ENCODE measurements around the gene CNTN1. TPM values are rescaled to one million over a fixed set of nuclear protein-coding genes. Genes with fewer than 3 reads are reported as not detected.

The CNTN1 gene
- total RNA-seq, 2 donors from 2014 or later, result not detected

DNA sequence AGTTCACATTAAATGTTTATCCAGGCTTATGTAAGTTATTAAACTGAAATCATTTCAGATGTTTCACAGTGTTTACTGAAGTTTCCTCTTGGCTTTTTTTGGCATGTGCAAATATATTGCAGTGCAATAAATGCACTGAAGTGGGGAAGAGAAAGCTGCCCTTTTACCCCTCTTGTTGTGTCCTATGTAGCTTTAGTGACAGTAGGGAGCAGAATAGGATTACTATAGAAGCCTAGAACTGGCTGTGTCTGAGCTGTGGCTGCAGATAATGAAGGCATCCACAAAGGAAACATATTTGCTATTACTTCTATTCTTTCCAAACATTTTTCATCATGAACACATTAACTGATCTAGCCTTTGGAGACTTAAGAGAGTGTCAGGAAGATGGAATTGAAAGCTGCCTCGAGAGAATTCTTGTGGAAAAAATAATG lies 24.1 kb upstream of the CNTN1 start:
- no peak for ATAC-seq (replicated peaks in 1 of 2)
- H3K27me3 Mint-ChIP-seq (ENCODE audit: low read depth), result no peaks in the 10 kb centered on the region
- no peak for DNase-seq
- H3K4me1 Mint-ChIP-seq (ENCODE audit: low read depth), result no peaks in the 10 kb centered on the region
- no peak overlapping the region for H3K27ac Mint-ChIP-seq
- no peaks in the 10 kb centered on the region for H3K36me3 Mint-ChIP-seq (ENCODE audit: insufficient read depth in 2 of 2)
- peaks cover 1 to 8% of the 10 kb centered on the region in 2 donors for H3K9me3 Mint-ChIP-seq
- no peak overlapping the region for H3K4me3 Mint-ChIP-seq

DNA sequence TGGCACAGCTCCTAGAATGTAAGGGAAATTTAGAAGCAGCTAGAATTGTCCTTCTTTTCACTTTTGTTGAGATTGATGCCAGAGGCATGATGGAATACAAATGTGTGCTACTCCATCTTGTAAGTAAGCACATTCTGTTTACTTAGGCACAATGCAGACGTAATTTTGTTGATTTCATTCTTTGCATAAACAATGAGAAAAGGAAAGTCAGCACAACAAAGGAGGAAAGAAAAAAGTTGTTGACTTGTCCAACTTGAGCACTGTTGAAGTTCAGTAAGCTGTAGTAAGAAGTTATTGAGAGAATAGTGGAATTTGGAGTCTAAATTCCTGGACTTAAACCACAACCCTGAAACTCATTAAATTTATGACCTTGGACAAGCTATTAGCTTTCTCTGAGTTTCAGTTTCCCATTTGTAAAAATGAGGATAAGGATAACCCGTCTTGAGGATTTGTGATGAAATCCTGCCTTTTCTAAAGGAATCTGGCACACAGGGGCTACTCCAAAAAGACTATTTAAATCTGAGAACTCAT lies 19.4 kb upstream of the CNTN1 start:
- Mint-ChIP-seq H3K27me3 (ENCODE audit: low read depth) (no peaks in the 10 kb centered on the region), H3K27ac (no peak overlapping the region), H3K36me3 (ENCODE audit: insufficient read depth in 2 of 2) (no peaks in the 10 kb centered on the region), H3K4me3 (no peak overlapping the region), H3K9me3 (peaks cover 1 to 9% of the 10 kb centered on the region in 2 donors), H3K4me1 (ENCODE audit: low read depth) (no peaks in the 10 kb centered on the region)
- no peak for DNase-seq
- no peak for ATAC-seq (replicated peaks in 1 of 2)

DNA sequence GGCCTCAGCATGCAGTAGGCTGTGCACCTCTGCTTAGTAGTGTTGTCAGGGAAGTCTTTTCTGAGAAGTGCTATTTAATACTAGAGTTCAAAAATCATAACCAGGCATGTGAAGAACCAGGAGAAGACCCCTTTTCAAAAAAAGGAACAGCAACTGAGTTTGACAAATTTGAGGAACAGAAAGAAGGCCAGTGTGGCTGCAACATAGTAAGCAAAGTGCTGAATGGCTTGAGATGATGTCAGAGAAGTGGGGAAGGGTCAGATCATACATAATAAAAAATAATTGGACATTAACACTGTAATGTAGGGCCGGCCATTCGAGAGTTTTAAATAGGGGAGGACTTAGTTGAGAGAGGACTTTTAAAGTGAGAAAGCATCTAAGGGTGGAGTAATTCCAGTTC lies 11.1 kb upstream of the CNTN1 start:
- no peaks in the 10 kb centered on the region for H3K27me3 Mint-ChIP-seq (ENCODE audit: low read depth)
- no peaks in the 10 kb centered on the region for H3K36me3 Mint-ChIP-seq (ENCODE audit: insufficient read depth in 2 of 2)
- H3K4me3 Mint-ChIP-seq, result no peak overlapping the region
- ATAC-seq (replicated peaks in 1 of 2) (no peak), DNase-seq (no peak)
- H3K27ac Mint-ChIP-seq, result no peak overlapping the region
- peaks cover 5 to 6% of the 10 kb centered on the region in 2 donors for H3K9me3 Mint-ChIP-seq
- H3K4me1 Mint-ChIP-seq (ENCODE audit: low read depth), result no peaks in the 10 kb centered on the region

DNA sequence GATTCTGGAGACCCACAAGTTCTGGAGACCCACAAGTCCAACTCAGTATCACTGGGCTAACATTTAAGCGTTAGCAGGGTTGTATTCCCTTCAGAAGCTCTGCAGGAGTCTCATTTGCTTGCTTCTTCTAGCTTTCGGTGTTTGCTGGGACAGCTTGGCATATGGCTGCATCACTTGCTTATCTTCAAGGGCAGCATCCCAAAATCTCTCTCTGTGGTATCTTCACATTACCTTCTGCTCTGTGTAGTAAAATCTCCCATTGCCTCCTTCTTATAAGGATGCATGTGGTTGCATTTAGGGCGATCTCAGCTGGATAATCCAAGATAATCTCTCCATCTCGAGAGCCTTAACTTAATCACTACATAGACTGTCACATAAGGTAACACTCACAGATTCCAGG lies 7.3 kb upstream of the CNTN1 start:
- no peak overlapping the region for H3K27ac Mint-ChIP-seq
- H3K4me1 Mint-ChIP-seq (ENCODE audit: low read depth), result no peaks in the 10 kb centered on the region
- H3K27me3 Mint-ChIP-seq (ENCODE audit: low read depth), result no peaks in the 10 kb centered on the region
- no peak for ATAC-seq (replicated peaks in 1 of 2)
- DNase-seq, result no peak
- H3K4me3 Mint-ChIP-seq, result no peak overlapping the region
- H3K9me3 Mint-ChIP-seq, result peaks cover 0 to 5% of the 10 kb centered on the region in 2 donors
- no peaks in the 10 kb centered on the region for H3K36me3 Mint-ChIP-seq (ENCODE audit: insufficient read depth in 2 of 2)

DNA sequence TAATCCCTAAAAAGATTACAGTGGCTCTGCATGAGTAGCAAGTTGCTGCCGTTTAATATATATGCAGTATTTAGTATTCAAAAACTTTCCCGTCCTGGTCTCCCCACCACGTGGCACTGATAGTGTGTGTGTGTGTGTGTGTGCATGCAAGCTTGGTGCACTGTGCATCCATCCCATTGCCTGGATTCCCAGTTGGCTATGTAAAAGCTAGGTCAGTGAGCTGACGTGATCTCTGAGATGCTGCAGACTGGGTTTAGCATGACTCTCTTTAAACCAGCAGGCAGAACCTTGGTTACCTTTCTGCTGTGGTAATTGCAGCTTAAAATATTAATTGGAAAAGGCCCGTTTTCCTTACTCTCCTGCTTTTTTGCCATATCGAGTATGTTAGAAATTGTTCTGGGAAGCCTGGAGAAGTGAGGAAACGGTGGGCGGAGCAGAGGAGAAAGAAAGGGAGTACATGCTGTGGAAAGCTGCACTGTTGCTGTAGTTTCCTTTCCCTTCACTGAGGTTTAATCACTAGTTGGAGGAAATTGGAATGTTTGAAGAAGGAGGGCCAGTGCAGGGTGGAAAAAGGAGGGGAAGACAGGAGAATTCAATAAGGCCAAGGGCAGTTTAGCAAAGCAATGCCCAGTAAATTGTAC lies 4.0 kb upstream of the CNTN1 start:
- Mint-ChIP-seq H3K27me3 (ENCODE audit: low read depth) (peaks cover 10% of the 10 kb centered on the region), H3K4me3 (no peak overlapping the region), H3K27ac (no peak overlapping the region), H3K4me1 (ENCODE audit: low read depth) (no peaks in the 10 kb centered on the region), H3K36me3 (ENCODE audit: insufficient read depth in 2 of 2) (no peaks in the 10 kb centered on the region), H3K9me3 (peaks cover 0 to 2% of the 10 kb centered on the region in 2 donors)
- ATAC-seq (replicated peaks in 1 of 2) (no peak), DNase-seq (no peak)

DNA sequence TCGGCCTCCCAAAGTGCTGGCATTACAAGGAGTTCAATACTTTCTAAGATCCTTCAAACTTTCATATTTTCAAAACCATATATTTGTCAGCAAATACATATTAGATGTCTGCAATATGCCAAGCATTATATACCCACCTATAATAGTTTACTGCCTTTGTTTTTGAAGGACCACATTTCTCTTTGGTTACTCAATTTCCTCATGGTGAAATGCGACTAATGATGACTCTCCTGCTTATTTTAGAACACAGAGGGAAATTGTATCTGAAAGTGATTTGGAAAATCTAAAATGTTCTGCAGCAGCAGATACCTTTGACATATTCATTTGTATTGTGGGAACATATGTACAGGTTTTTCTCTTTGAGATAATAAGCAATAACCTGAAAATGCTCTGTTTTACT lies 2.7 kb upstream of the CNTN1 start:
- Mint-ChIP-seq H3K4me3 (no peak overlapping the region), H3K9me3 (no peaks in the 10 kb centered on the region), H3K36me3 (ENCODE audit: insufficient read depth in 2 of 2) (no peaks in the 10 kb centered on the region), H3K27me3 (ENCODE audit: low read depth) (peaks cover 10% of the 10 kb centered on the region), H3K4me1 (ENCODE audit: low read depth) (no peaks in the 10 kb centered on the region), H3K27ac (no peak overlapping the region)
- DNase-seq (no peak), ATAC-seq (replicated peaks in 1 of 2) (no peak)

DNA sequence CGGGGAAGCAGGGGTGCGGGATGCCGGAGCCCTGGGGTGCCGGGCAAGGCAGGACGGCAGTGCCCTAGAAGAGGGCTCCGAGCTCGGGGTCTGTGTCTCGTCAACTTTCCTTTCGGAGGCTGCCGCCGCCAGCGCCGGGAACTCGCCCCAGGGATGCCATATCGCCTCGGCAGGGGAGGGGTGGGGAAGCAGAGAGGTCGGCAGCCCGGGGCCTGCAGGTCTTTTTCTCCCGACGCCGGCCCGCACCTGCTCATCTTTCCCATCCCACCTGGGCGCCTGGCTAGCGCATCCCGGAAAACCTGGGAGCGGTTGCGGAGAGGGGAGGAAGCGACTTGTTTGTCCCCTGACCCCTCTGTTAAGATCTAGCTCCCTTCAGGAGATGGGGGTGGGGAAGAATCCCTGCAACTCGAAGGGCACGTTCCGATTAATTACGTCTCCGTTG lies 547 bp downstream of the CNTN1 start:
- no peaks in the 10 kb centered on the region for H3K36me3 Mint-ChIP-seq (ENCODE audit: insufficient read depth in 2 of 2)
- peak overlapping the region in 1 of 2 donors; percentile 27 for H3K4me3 Mint-ChIP-seq
- H3K27me3 Mint-ChIP-seq (ENCODE audit: low read depth), result peaks cover 10% of the 10 kb centered on the region
- peaks cover 0 to 2% of the 10 kb centered on the region in 2 donors for H3K9me3 Mint-ChIP-seq
- no peak for ATAC-seq (replicated peaks in 1 of 2)
- no peaks in the 10 kb centered on the region for H3K4me1 Mint-ChIP-seq (ENCODE audit: low read depth)
- no peak overlapping the region for H3K27ac Mint-ChIP-seq
- no peak for DNase-seq

DNA sequence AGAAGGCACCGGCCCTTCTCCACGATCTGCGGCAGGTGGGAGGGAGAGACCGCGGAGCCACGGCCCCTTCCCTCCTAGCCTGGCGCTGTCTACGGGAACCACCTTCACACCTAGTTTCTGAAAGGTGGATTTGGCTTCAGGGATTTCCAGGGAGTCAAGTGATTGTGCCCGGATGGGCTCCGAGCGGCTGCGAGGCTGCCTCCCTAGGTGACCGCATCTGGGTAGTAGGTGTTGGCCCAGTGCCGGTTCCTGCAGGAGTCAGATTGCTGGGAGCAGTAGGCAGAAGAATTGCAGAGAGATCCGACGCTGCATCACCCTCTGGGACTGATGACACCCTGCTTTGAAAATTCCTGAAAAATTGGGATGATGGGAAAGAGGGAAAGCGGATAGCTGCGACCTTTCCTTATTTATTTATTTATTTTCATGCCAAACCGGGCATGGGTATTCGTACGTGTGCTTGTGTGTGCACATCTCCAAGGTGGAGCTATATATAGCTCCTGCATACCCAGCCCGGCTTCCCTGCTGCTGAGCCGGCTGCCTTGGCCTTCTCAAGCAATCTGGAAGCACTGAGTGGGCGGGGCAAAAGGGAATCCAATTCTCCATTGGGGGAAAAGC lies 1.1 kb downstream of the CNTN1 start:
- H3K4me3 Mint-ChIP-seq, result no peak overlapping the region
- no peaks in the 10 kb centered on the region for H3K4me1 Mint-ChIP-seq (ENCODE audit: low read depth)
- H3K9me3 Mint-ChIP-seq, result peaks cover 0 to 2% of the 10 kb centered on the region in 2 donors

DNA sequence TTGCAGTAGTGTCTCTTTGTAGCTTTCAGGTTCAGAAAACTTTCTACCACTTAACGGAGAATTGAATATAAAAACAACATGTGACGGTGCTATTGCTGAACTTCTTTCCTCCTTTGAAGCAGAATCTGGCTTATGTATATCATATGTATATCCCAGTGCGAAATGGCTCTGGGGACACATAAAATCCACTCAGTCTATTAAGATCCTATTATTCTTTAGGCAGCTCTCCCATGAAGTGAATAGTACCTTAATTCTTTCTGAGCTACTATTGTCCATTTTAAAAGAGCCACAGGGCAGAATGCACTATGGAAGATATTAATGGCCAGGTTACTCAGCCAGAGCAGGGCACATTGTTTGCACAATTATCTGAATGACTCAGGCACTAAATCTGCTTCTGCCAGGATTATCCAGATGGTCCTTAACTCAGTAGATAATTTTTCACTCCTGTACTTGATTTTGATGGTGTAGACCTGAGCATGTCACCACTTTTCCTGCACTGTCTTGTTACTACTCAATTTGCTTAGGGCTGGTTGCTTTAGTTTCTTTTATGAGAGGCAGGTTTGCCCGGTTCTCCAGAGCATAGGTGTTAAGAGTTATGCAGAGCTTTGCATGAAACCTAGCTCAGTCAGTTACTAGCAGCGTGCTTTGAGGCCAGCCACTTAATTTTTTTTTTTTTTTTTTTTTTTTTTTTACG lies 5.5 kb downstream of the CNTN1 start:
- no peak for DNase-seq
- no peaks in the 10 kb centered on the region for H3K27me3 Mint-ChIP-seq (ENCODE audit: low read depth)
- no peaks in the 10 kb centered on the region for H3K4me1 Mint-ChIP-seq (ENCODE audit: low read depth)
- no peaks in the 10 kb centered on the region for H3K36me3 Mint-ChIP-seq (ENCODE audit: insufficient read depth in 2 of 2)
- peaks cover 2 to 6% of the 10 kb centered on the region in 2 donors for H3K9me3 Mint-ChIP-seq
- ATAC-seq (replicated peaks in 1 of 2), result no peak
- no peak overlapping the region for H3K27ac Mint-ChIP-seq
- no peak overlapping the region for H3K4me3 Mint-ChIP-seq

More for the DNA sequence above, 1.1 kb downstream of the CNTN1 start:
- ATAC-seq (replicated peaks in 1 of 2), result no peak
- H3K36me3 Mint-ChIP-seq (ENCODE audit: insufficient read depth in 2 of 2), result no peaks in the 10 kb centered on the region
- no peak for DNase-seq
- peaks cover 10% of the 10 kb centered on the region for H3K27me3 Mint-ChIP-seq (ENCODE audit: low read depth)
- H3K27ac Mint-ChIP-seq, result no peak overlapping the region

DNA sequence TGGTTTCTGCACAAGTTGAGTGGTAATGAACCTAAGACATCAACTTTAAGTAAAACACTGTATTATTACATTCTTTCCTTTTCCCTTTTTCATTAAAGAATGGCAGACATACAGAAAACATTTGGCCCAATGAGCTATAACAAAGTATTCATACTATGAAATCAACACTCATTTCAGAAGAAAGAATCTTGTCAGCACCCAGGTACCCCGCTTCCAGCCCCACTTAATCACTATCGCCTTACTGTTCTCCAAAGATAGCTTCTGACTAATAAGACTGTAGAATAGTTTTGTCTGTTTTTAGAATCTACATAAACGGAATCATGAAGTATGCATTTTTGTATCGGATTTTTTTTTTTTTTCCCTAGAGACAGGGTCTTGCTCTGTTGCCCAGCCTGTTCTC lies 9.5 kb downstream of the CNTN1 start:
- no peak for ATAC-seq (replicated peaks in 1 of 2)
- H3K4me3 Mint-ChIP-seq, result no peak overlapping the region
- no peaks in the 10 kb centered on the region for H3K36me3 Mint-ChIP-seq (ENCODE audit: insufficient read depth in 2 of 2)
- H3K27me3 Mint-ChIP-seq (ENCODE audit: low read depth), result no peaks in the 10 kb centered on the region
- peaks cover 2 to 6% of the 10 kb centered on the region in 2 donors for H3K9me3 Mint-ChIP-seq
- no peaks in the 10 kb centered on the region for H3K4me1 Mint-ChIP-seq (ENCODE audit: low read depth)
- H3K27ac Mint-ChIP-seq, result peak overlapping the region; percentile 35
- no peak for DNase-seq

DNA sequence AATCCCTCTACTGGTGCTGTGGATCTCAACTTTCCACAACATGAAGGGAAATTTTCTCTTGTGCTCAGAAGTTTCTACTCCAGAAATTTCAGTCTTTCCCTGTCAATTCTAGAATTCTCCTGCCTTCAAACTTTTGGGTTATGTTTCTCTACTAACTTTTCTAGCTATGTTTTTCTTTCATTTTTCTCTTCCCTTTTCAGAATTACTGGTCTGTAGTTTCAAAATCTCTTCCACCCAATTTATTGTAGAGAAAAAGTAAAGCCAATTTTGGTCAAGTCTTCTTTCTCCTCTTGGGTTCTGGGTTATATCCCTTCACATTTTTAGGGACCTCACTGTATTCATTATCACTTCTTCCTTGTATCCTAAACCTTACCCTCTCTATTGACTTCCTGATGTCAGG lies 18.9 kb downstream of the CNTN1 start:
- no peaks in the 10 kb centered on the region for H3K27me3 Mint-ChIP-seq (ENCODE audit: low read depth)
- no peaks in the 10 kb centered on the region for H3K36me3 Mint-ChIP-seq (ENCODE audit: insufficient read depth in 2 of 2)
- H3K4me3 Mint-ChIP-seq, result no peak overlapping the region
- H3K4me1 Mint-ChIP-seq (ENCODE audit: low read depth), result no peaks in the 10 kb centered on the region
- DNase-seq, result no peak
- H3K27ac Mint-ChIP-seq, result no peak overlapping the region
- peaks cover 0 to 11% of the 10 kb centered on the region in 2 donors for H3K9me3 Mint-ChIP-seq
- ATAC-seq (replicated peaks in 1 of 2), result no peak

DNA sequence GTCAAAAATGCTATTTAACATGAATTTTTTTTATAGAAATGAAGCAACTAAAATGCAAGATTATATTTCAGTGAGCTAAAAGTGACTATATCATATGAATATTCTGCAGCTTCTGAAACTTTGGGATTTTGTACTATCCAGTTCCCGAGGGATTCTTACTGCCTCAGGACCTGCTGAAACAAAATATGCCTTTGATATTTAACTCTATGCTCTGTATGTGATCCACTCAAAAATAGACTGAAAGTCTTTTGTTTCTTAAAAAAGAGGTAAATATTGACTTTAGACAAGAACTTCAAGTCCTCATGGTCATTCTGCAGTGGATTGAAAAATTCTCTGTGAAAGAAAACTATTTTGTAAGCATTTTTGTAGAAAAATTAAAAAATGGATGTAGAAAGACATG lies 22.4 kb downstream of the CNTN1 start:
- no peak for ATAC-seq (replicated peaks in 1 of 2)
- no peak overlapping the region for H3K4me3 Mint-ChIP-seq
- no peaks in the 10 kb centered on the region for H3K36me3 Mint-ChIP-seq (ENCODE audit: insufficient read depth in 2 of 2)
- DNase-seq, result no peak
- no peaks in the 10 kb centered on the region for H3K27me3 Mint-ChIP-seq (ENCODE audit: low read depth)
- H3K27ac Mint-ChIP-seq, result no peak overlapping the region
- no peaks in the 10 kb centered on the region for H3K4me1 Mint-ChIP-seq (ENCODE audit: low read depth)
- peaks cover 0 to 5% of the 10 kb centered on the region in 2 donors for H3K9me3 Mint-ChIP-seq

DNA sequence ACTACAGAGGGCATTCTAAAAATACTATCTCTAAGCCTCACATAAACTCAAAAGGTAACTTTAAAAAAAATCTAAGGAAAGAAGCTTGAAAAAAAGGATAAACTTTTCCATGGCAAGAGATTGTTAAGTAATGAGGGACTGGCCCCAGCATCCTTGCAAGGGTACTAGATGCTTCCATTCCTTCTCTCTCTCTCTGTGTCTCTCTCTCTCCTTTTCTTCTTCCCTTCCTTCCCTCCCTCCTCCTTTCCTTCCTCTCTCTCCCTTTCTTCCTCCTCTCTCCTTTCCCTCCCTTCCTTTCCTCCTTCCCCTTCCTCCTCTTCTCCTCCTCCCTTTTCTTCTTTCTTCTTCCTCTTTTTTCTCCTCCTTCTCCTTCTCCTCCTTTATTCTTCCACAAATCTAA lies 23.8 kb downstream of the CNTN1 start:
- no peak overlapping the region for H3K4me3 Mint-ChIP-seq
- no peak overlapping the region for H3K27ac Mint-ChIP-seq
- ATAC-seq (replicated peaks in 1 of 2) (no peak), DNase-seq (no peak)
- peaks cover 0 to 5% of the 10 kb centered on the region in 2 donors for H3K9me3 Mint-ChIP-seq
- H3K27me3 Mint-ChIP-seq (ENCODE audit: low read depth), result no peaks in the 10 kb centered on the region
- no peaks in the 10 kb centered on the region for H3K36me3 Mint-ChIP-seq (ENCODE audit: insufficient read depth in 2 of 2)
- no peaks in the 10 kb centered on the region for H3K4me1 Mint-ChIP-seq (ENCODE audit: low read depth)
